ENCODE results near the gene MYL5.
"Not testable (repeated sequence)": the region's sequence is repeated elsewhere in the genome, so short reads cannot be mapped to it uniquely, and the experiment has no call there.

MYL5 gene

GRCh38 chr4:687048-687970, 13.0 kb downstream of the MYL5 start:
- DNase-seq: no peak

GRCh38 chr4:687971-688853, 13.9 kb downstream of the MYL5 start:
- no peak for DNase-seq

DNA sequence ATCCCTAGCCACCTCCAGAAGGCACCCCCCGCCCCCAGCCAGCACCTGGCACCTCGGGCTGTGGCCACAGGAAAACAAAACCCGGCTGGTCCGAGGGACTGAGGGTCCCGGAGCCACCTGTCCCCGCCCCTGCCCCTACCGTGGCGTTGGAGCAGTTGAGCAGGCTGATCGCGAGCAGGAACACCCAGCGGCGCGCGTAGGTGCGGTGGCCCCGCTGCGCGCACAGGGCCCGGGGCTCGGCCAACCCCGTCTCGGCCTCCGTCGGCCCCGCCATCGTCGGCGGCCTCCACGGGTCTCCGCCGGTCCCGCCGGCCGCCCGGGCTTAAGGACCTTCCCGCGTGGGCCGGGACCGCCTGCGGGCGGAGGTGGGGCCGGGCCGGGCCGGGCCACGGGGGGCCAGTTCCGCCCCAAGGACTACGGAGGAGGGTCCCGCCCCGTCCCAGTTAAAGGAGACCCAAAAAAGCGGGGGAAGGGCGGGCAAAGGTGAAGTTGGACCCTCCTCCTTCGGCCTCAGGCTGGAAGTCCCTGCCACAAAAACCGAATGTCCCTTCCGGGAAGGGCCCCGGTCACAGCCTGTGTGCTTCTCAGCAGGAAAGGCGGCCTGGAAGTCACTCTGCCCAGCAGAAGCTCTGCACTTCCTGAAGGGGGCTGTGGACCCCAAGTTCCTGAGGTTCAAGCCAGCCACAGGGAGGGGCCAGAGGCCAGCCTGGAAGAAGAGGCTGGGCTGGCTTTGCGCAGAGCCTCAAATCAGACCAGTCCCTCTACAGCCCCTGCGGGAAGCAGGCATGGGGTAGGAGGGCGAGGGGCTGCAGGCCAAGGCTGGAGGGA, 14.7 kb downstream of the MYL5 start, which contains the start of gene SLC49A3:
SLC49A3 (minus strand) TSS at position 298 of the 828 bp plus-strand sequence; CDS start at position 274, 24 bp downstream.
- DNase-seq: no peak

DNA sequence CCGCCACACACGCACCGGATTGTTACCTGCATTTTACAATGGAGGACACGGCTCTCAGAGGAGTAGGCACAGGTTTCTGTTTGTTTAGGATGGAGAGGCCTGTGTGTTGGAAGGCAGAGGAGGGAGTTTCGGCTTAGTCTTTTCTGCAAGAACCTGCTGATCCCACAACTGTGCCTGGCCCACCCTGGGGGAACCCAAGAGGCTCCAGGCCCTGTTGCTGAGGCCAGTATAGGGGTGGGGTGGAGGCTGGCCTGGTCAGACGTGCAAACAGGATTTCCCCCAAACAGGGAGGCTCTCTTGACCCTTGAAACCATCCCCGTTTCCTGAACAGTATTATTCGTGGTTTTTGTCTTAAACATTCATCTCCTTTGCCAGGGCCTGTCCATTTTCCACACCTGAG, 15.4 kb downstream of the MYL5 start:
- DNase-seq: no peak

DNA sequence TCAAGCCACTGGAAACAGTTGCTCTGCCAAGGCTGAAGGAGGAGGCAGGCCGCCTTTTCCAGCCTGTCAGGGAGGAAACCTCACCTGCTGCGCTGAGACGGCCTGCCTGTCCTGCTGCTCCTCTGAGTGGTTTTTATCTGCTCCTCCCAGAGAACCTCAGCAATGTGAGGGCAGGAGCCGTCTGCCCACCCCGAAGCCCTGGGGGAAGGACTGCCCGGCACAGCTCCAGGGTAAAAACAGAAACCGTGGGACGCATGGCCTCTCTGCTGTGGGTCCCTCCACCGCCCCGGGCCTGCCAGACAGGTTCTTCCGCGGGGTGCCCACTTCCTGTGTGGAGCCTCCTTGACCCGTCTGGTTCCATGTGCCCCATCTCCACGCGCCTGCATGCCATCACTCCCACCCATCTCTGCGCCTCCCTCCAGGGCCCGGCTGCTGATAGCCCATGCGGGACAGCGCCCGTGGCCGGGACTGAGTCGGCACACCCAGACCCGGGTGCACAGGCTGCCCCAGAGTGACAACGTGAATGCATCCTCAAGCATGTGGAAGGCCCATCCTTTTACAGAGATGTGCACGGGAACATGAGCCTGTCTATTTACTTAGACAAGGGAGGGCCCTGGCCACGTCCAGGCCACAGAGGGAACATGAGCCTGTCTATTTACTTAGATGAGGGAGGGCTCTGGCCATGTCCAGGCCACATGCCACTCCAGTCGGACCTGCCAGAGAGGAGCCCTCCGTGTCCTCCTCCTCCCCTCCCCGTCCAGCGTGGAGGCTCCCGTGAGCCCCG, 18.6 kb downstream of the MYL5 start:
- no peak for DNase-seq

- not testable (repeated sequence) for DNase-seq
Measured at GRCh38 chr4:694341-694940, 20.1 kb downstream of the MYL5 start.

DNA sequence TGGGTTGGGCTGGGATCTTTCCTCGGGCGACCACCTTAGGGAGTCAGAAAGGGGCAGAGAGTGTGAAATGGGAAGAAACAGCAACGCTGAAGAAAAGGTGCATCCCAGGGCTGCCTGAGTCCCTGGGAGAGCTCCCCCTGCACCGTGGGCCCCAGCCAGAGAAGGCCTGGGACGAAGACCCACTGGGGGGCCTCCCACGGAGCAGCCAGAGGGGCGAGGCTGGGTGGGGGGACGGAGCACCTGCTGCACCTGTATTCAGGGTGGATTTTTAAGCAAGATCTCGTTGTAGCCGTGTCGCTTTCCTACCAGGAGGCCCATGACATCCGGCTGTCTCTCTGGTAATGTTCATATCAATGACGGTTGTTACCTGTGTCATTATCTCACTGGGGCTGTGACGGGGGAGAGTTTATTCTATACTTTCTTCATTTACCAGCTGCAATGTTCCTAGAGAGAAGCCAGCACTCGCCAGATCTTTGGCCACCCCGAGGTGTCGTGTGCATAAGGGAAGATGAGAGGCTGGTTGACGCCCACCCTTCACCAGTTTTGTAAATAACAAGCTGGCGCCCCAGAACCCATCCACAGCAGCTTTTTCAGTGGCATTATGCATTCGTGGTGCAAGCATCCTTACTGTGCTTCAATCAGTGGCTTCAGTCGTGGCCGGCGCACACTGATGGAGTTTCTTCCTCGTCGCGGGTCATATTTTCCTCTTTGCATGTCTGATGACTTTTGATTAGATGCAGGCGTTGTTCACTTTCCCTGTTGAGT, 25.7 kb downstream of the MYL5 start:
- no peak for DNase-seq

DNA sequence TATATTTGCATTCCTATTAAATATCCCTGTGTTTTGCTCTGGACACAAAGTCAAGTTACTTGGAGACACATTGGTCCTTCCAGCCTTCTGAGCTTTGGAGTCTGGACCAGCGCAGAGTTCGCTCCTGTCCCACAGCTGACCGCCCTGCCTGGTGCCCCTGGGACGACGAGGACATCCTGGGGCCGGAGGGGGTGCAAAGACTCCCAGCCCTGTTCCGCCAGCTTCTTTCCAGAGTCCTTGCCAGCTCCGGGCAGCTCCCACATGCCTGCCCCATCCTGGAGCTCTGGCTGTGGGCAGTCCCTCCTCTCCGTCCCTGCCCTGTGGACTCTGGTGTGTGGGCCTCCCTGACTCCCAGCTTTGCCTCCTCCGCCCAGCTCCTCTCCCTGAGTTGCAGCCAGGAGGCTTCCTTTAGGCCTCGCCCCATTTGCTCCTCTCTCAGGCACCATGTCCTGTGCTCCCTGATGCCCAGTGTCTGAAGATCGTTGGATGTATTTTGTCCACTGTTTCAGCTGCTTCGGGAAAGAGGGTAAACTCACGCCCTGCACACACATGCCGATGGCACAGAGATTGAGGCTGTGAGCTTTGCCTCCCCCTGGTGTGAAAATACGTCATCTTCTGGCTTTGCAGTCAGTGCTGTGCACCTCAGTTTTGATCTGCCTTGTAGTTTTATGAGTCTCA, 26.4 kb downstream of the MYL5 start:
- no peak for DNase-seq

GRCh38 chr4:702618-703048, 28.3 kb downstream of the MYL5 start:
- no peak for DNase-seq

DNA sequence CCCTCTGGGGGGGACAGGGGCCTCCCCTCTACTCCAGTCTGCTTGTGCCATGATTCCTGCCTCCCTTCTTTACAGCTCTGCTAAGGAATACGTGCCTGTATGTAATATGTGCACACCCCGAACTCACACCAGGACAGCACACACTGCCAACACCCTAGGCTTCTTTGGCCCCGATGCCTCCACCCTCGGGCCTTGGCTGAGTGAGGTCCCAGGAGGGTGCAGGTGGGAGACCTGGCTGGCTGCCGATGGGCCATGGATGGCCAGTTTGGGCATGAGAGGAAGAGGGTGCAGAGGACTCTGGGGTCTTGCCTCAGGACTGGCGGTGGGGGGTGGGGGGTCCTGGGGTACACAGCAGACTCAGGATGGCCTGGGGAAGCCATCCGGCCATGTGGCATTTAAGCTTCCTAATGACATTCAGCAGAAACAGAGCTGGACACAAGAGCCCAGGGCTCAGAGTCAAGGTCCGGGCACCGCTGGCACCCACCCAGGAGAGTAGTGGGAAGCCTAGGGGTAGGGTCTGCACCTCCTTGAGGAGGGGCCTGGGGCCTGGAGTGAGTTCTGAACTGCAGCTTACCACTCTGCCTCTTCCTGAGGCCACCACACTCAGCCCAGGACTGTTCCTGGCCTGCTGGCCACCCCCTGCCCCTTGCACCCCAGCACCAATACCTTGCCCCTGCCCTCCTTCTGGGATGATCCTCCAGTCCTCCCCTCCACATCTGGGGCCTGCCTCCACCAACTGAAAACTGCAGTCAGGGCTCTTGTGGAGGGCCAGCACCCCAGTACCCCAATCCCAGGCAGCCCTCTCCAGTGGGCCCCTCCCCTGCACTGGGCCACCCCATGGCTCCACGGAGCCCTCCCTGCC, 29.2 kb downstream of the MYL5 start:
- no peak for DNase-seq

DNA sequence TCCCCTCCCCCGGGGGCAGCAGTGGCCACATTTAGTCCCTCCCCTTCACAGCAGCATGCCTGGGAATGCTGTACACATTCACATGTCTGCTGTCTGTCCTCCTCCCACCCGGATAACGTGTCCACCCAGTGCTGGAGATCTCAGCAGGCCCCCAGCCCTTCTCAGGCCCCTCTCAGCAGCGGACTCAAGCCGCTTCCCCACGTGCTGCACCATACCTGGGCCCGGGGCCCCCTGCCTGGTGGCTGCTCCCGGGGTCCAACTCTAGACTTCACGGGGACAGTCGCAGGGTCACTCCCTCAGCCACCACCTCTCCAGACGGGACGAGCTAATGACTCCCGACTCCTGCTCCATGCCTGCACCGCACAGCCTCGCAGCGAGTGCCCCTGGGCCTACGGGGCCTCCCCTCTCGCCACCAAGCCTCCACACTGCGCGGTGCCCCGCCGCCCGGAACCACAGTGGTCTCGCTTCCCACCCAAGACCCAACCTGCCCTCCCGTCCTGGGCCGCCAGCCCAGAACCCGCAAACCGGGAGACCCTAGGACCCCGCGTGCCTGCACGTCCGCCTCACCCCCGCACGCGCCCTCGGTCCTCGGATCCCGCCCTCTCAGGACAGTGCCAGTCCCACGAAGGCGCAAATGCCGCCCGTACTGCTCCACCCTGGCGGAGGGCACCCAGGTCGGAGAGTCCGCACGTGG, 30.0 kb downstream of the MYL5 start:
- no peak for DNase-seq

GRCh38 chr4:704971-705277, 30.6 kb downstream of the MYL5 start:
- no peak for DNase-seq

- peak; percentile 50 for DNase-seq
Measured at GRCh38 chr4:705278-706082, 31.1 kb downstream of the MYL5 start, which contains the start of gene PCGF3. Gene PCGF3 (plus strand): TSS chr4:705832. CDS start chr4:733681, 27,849 bp downstream.

GRCh38 chr4:706083-706633, 31.8 kb downstream of the MYL5 start:
- DNase-seq: not testable (repeated sequence)

DNA sequence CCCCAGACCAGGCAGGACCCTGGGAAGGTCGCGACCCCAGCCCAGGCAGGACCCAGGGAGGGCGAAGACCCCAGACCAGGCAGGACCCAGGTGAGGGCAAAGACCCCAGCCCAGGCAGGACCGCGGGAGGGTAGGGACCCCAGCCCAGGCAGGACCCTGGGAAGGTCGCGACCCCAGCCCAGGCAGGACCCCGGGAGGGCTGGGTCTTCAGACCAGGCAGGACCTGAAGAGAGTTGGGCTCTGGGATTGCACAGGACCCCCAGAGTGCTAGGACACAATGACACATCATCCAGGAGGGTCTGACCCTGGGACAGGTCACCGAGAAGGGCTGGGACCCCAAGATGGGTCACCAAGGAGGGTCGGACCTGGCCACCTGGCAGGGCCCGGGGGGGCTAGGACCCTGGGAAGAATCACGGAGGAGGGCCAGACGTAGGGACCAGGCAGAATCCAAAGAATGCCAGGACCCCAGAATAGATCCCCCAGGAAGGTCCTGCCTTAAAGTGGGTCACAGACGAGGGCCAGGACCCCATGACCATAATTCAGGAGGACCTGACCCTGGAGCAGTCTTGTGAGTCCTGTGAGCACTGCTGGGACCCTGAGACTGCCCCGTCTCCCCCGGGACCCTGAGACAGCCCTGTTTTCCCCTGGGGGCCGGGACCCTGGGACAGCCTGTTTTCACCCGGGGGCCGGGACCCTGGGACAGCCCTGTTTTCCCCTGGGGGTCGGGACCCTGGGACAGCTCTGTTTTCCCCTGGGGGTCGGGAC, 32.7 kb downstream of the MYL5 start:
- DNase-seq: no peak

DNA sequence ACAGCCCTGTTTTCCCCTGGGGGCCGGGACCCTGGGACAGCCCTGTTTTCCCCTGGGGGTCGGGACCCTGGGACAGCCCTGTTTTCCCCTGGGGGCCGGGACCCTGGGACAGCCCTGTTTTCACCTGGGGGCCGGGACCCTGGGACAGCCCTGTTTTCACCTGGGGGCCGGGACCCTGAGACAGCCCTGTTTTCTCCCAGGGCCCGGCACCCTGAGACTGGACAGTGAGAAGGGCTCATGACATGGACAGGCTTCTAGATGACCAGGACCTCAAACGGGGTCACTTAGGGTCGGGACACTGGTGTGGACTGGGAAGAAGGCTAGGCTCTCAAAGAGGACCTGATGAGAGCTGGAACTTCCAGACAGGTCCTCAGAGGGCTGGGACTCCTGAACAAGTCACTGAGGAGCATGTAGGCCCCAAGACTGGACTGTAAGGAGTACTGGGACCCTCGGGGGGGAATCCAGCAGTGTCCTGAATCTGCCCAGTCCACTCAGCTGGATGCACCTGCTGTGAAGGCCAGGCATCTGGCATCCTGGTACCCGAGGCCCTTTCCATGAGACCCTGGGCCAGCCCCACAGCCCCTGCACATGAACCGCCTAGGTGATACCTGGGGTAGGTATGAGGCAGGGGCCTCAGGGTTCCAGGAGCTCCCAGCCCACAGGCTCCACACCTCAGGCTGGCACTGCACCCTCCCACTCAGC, 33.7 kb downstream of the MYL5 start:
- DNase-seq: no peak

Measured in NCI-H1436 treated with DMSO at 0.1 percent for 48 hours (cell line).